GM18951 (cell line): ENCODE data around the gene PAX6.

Experiments used
- POLR2A ChIP-seq: IDR thresholded peaks from 4 replicates; pipeline ENCODE4 v1.6.1; 2011; ENCODE audit warnings: mild to moderate bottlenecking; ENCODE audit not compliant: insufficient read length, insufficient read depth; ENCODE audit errors: extremely low read depth
- in situ Hi-C: fragments of 300-500 bp; cut with MboI; formaldehyde crosslinking; loops from one replicate; pipeline ENCODE4 v1.12.0; 2022; ENCODE audit warnings: low sequenced_read_pairs, mixed read lengths, inconsistent platforms; ENCODE audit not compliant: unreplicated experiment

Gene PAX6

GRCh38 chr11:31819621-31820437, 8.7 kb upstream of the PAX6 start:
- TF ChIP-seq POLR2A: no peak
- in situ Hi-C loops: no loop called here

GRCh38 chr11:31818874-31819331, 7.8 kb upstream of the PAX6 start:
- no peak for TF ChIP-seq POLR2A
- in situ Hi-C loops: no loop called here

DNA sequence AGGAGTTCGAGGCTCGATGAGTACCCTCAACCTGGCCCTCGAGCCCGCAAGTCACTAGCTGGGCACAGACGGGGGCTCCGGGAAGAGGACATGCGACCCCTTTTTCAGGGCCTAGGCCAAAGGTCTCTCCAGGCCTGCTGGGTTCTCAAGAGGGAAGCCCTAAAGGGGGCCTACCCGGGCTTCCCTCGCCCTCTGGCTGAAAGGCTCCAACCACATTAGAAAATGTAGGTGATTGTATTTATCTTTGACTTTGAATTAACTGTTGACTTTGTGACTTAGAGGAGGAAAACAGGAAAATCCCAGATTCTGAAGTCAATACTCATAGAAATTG, 7.3 kb upstream of the PAX6 start:
- in situ Hi-C loops: no loop called here
- TF ChIP-seq POLR2A: no peak

GRCh38 chr11:31817621-31818424, 6.7 kb upstream of the PAX6 start:
- in situ Hi-C loops: no loop called here
- TF ChIP-seq POLR2A: no peak

- in situ Hi-C loops: no loop called here
- no peak for TF ChIP-seq POLR2A
Measured at GRCh38 chr11:31817054-31817620, 6.0 kb upstream of the PAX6 start.

- in situ Hi-C loops: no loop called here
- TF ChIP-seq POLR2A: no peak
Measured at GRCh38 chr11:31816468-31817053, 5.4 kb upstream of the PAX6 start.

DNA sequence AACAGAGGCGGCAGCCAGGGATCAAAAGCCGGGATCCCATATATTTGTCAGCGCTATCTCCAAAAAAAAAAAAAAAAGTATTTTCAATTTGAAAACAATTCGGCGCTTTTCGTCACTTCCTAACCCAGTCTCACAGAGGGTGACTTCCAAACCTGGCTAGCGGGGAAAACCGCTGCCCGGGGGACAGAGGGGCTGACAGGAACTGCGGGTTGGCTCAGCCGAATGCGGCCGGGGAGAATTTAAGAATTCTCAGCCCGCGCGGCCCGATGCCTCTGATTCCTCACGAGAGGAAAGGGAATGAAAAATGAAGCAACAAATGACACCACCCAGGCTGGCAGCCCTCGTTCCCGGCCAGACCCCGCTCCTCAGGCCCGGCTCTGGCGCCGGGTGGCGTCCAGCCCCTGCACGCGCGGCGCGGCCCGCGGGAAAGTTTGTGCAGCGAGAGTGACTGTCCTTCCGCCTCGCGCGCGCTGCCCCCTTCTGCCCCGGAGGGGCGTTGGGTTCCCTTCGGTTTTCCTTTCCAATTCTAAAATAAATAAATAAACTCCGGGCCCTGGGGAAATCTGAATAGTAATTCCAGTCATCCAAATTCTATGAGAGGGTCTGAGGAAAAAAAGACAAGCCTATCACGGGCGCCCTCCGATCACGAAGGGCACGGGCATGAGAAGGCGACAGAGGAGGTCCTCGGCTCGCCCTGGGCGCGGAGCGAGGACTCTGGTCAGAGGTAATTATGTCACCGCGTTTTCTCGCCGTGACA, 4.8 kb upstream of the PAX6 start:
- no peak for TF ChIP-seq POLR2A
- in situ Hi-C loops: no loop called here

DNA sequence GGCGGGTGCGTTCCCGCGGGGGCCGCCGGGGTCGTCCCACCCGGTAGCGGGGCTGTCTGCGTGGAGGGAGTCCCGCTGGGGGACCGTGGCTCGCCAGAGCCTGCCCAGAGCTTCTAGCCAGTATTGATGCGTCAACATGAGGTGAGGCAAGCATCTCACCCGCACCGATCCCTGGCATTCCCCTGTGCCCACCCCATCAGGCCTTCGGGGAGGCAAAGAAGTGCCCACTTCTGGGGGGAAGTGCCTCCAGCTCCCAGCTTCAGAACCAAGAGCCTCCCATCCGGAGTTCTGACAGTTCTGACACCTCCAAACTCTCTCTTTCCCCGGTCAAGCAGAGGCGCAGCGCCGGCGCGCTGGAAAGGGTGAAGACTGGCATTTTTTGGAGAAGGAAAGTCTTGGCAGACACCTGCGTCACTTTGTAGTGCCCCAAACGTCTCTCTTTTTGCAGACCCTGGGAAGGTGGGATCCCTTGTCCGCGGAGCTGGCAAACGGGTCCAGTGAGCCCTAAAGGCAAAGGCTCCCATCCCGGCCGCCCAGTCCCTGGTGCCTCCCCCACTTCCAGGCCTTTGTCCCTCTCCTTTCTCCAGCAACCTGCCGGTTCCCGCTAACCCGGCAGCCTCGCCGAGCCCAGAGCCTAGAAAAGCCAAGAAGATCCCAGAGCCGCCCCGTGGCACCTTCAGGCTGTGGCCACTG, 3.2 kb upstream of the PAX6 start:
- in situ Hi-C loops: no loop called here
- TF ChIP-seq POLR2A: no peak

- in situ Hi-C loops: no loop called here
- no peak for TF ChIP-seq POLR2A
Measured at GRCh38 chr11:31813391-31814175, 2.5 kb upstream of the PAX6 start.

DNA sequence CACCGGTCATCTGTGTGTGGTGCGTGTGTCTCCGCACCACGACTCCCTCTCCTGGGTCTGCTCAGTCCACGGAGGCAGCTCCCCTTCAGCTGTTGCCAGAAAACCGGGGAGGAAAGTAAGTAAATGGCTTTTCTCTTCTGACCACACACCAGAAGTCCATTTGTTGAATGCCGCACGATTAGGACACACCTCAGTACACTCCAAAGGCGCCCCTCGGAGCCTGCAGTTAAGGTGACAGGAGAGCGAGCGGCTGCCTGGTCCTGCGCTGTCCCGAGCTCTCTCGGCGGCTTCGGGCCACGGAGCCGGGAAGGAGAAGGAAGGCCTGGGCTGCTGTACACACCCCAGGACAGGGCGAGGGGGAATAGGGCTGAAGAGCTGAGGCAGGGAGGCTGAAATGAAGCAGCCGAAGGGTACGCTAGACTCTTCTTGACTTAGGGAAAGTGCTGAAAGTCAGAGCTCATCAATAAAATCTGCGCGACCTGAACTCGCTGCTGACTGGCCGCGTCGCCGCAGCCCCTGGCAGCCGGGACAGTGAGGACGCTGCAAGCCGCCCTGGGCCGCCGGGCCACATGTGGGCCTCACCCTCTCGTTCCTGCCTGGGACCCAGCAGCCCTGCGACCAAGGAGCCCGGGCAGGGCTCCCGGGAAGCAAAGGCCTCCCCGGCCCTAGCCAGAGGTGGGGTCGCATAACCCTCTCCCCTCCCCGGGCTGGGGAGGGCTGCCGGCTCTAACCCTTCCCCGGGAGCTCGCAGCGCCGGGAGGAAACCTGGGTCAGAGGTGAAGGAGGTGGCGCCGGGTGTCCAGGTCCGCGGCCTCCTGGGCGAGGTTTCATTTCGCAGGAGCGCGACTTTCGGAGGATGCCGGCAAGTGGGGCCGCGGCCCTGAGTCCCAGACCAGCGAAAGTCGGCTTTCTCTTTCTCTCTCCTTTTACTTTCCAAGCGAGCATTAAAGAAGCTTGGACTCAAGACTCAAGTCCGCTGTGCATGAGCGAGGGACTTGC, 1.6 kb upstream of the PAX6 start:
- TF ChIP-seq POLR2A: no peak
- in situ Hi-C loops: no loop called here
